Cortex of kidney (tissue), 1 donor: ENCODE results near the gene RAB1A.
"Not testable (repeated sequence)": the region's sequence is repeated elsewhere in the genome, so short reads cannot be mapped to it uniquely, and the experiment has no call there.

Experiments used
- DNase-seq: peaks from one replicate; lab custom pipeline; 2025; lab: John Stamatoyannopoulos, UW

Gene RAB1A

GRCh38 chr2:65129826-65130663 lies at the start of gene RAB1A:
Gene RAB1A (minus strand): TSS chr2:65130106. CDS start chr2:65129915, 191 bp downstream.
- DNase-seq: peak; percentile 77

GRCh38 chr2:65177751-65178442 lies 48.0 kb upstream of the RAB1A start:
- no peak for DNase-seq

GRCh38 chr2:65175894-65176530 lies 46.1 kb upstream of the RAB1A start:
- DNase-seq: no peak

GRCh38 chr2:65174031-65174430 lies 44.1 kb upstream of the RAB1A start:
- not testable (repeated sequence) for DNase-seq

- no peak for DNase-seq
Observed at GRCh38 chr2:65172994-65173790, 43.3 kb upstream of the RAB1A start.

GRCh38 chr2:65170611-65171477 lies 40.9 kb upstream of the RAB1A start:
- not testable (repeated sequence) for DNase-seq

GRCh38 chr2:65169760-65170136 lies 39.8 kb upstream of the RAB1A start:
- DNase-seq: no peak

- DNase-seq: no peak
Observed at GRCh38 chr2:65165558-65165957, 35.7 kb upstream of the RAB1A start.

GRCh38 chr2:65164426-65164891 lies 34.6 kb upstream of the RAB1A start:
- no peak for DNase-seq

GRCh38 chr2:65161551-65162100 lies 31.7 kb upstream of the RAB1A start:
- DNase-seq: no peak

- DNase-seq: no peak
Observed at GRCh38 chr2:65159906-65160305, 30.0 kb upstream of the RAB1A start.

- DNase-seq: no peak
Observed at GRCh38 chr2:65159261-65159660, 29.4 kb upstream of the RAB1A start.

- DNase-seq: no peak
Observed at GRCh38 chr2:65158557-65158956, 28.7 kb upstream of the RAB1A start.

- not testable (repeated sequence) for DNase-seq
Observed at GRCh38 chr2:65157856-65158255, 27.9 kb upstream of the RAB1A start.

- DNase-seq: no peak
Observed at GRCh38 chr2:65156041-65156440, 26.1 kb upstream of the RAB1A start.

- DNase-seq: no peak
Observed at GRCh38 chr2:65153515-65153914, 23.6 kb upstream of the RAB1A start.

GRCh38 chr2:65146078-65146477 lies 16.2 kb upstream of the RAB1A start:
- DNase-seq: no peak

- no peak for DNase-seq
Observed at GRCh38 chr2:65144571-65144970, 14.7 kb upstream of the RAB1A start.

GRCh38 chr2:65142515-65142914 lies 12.6 kb upstream of the RAB1A start:
- DNase-seq: no peak

GRCh38 chr2:65137197-65137775 lies 7.4 kb upstream of the RAB1A start:
- DNase-seq: no peak
